ENCODE data around the gene TTBK2. TPM values are rescaled to one million over a fixed set of nuclear protein-coding genes. Genes with fewer than 3 reads are reported as not detected.

TTBK2 gene
- total and polyA plus RNA-seq, 12 donors: 3.8 to 46.6 (median 16.7) TPM

GRCh38 chr15:42915654-42916315, 4.8 kb downstream of the TTBK2 start:
- H3K27me3 ChIP-seq: no peaks in the 10 kb centered on the region
- intact Hi-C loops (cut with DNase I): no loop called here
- peaks cover 9 to 34% of the 10 kb centered on the region in 2 donors for H3K4me1 ChIP-seq (replicated peaks in 1 of 2)
- TF ChIP-seq POLR2A (IDR thresholded peaks at IDR 0.05): no peak
- TF ChIP-seq, protein P1, sequence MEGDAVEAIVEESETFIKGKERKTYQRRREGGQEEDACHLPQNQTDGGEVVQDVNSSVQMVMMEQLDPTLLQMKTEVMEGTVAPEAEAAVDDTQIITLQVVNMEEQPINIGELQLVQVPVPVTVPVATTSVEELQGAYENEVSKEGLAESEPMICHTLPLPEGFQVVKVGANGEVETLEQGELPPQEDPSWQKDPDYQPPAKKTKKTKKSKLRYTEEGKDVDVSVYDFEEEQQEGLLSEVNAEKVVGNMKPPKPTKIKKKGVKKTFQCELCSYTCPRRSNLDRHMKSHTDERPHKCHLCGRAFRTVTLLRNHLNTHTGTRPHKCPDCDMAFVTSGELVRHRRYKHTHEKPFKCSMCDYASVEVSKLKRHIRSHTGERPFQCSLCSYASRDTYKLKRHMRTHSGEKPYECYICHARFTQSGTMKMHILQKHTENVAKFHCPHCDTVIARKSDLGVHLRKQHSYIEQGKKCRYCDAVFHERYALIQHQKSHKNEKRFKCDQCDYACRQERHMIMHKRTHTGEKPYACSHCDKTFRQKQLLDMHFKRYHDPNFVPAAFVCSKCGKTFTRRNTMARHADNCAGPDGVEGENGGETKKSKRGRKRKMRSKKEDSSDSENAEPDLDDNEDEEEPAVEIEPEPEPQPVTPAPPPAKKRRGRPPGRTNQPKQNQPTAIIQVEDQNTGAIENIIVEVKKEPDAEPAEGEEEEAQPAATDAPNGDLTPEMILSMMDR (IDR thresholded peaks at IDR 0.05): no peak
- WGBS, 4 donors: 63 to 75% (median 67%) methylated on average over 3 of the region's 3 CpGs
- H3K27ac ChIP-seq: no peak overlapping the region
- no peaks in the 10 kb centered on the region for H3K36me3 ChIP-seq (replicated peaks in 1 of 2)
- H3K9me3 ChIP-seq (replicated peaks in 1 of 3): no peaks in the 10 kb centered on the region
- H3K4me3 ChIP-seq: no peak overlapping the region
- no peak for DNase-seq

- intact Hi-C loops (cut with DNase I): no loop called here
- Histone ChIP-seq H3K9me3 (replicated peaks in 1 of 3) (no peaks in the 10 kb centered on the region), H3K4me1 (replicated peaks in 1 of 2) (peaks cover 8 to 34% of the 10 kb centered on the region in 2 donors), H3K27me3 (no peaks in the 10 kb centered on the region), H3K27ac (peak overlapping the region in 1 of 5 donors; percentile 13), H3K4me3 (no peak overlapping the region), H3K36me3 (replicated peaks in 1 of 2) (no peaks in the 10 kb centered on the region)
- no peak for DNase-seq
- WGBS, 4 donors: 62 to 80% (median 67%) methylated on average over 5 of the region's 5 CpGs
- TF ChIP-seq, protein P1 (IDR thresholded peaks at IDR 0.05): no peak
- TF ChIP-seq POLR2A (IDR thresholded peaks at IDR 0.05): no peak
Measured at GRCh38 chr15:42914728-42915497, 5.7 kb downstream of the TTBK2 start.

- WGBS, 4 donors: 51 to 77% (median 62%) methylated on average over 5 of the region's 5 CpGs
Measured at GRCh38 chr15:42911058-42911592, 9.5 kb downstream of the TTBK2 start.

DNA sequence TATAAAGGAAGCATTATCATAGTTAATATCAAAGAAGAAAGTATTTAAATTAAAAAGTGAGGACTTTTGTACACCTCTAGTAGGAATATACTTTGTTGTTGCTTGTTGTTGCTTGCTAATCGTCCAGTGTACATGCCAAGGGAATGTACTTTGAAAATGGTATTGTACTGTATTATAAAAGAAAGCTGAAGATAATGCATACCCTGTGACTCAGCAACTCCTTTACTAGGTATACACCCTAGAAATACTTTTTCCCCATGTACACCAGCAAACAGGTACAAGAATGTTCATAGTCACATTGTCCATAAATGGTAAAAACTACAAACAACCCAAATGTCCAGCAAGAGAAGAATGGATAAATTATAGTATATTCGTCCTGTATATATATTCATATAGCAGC, 12.0 kb downstream of the TTBK2 start:
- intact Hi-C loops (cut with DNase I): no loop called here
- 61 to 87% (median 76%) methylated on average over 2 of the region's 2 CpGs for WGBS, 4 donors

More at GRCh38 chr15:42911058-42911592, 9.5 kb downstream of the TTBK2 start:
- Histone ChIP-seq H3K27me3 (no peaks in the 10 kb centered on the region), H3K36me3 (replicated peaks in 1 of 2) (no peaks in the 10 kb centered on the region), H3K4me3 (no peak overlapping the region), H3K27ac (peak overlapping the region in 1 of 5 donors; percentile 11), H3K4me1 (replicated peaks in 1 of 2) (peaks cover 0 to 12% of the 10 kb centered on the region in 2 donors), H3K9me3 (replicated peaks in 1 of 3) (no peaks in the 10 kb centered on the region)
- DNase-seq: no peak
- TF ChIP-seq POLR2A (IDR thresholded peaks at IDR 0.05): no peak
- TF ChIP-seq, protein P1 (IDR thresholded peaks at IDR 0.05): no peak
- intact Hi-C loops (cut with DNase I): no loop called here

More for the DNA sequence above, 12.0 kb downstream of the TTBK2 start:
- no peak for DNase-seq
- Histone ChIP-seq H3K27ac (no peak overlapping the region), H3K4me1 (replicated peaks in 1 of 2) (peaks cover 3% of the 10 kb centered on the region in 2 donors), H3K27me3 (no peaks in the 10 kb centered on the region), H3K36me3 (replicated peaks in 1 of 2) (no peaks in the 10 kb centered on the region), H3K4me3 (no peak overlapping the region), H3K9me3 (replicated peaks in 1 of 3) (no peaks in the 10 kb centered on the region)
- no peak for TF ChIP-seq POLR2A (IDR thresholded peaks at IDR 0.05)
- TF ChIP-seq, protein P1 (IDR thresholded peaks at IDR 0.05): no peak

Data from adrenal gland (tissue), 12 donors.